Measurements from ENCODE around the gene DTNB.

DNA sequence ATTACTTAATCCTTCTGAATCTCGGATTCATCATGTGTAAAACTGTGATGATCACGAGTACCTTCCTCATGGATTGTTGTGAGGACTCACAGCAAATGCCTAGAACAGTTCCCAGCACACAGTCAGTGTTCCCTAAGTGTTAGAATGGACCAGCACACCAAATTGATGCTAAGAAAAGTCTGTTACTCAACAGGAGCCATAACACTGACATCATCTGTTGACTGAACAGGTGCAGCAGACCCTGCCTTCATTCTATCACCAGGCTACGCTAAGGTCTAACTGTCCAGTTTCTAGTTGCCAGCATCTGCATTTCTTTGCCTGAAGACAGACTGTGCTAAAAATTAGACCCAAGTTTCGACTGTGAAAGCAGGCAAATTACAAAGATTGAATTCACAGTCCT, 18.6 kb downstream of the DTNB start:
- no peak for TF ChIP-seq EZH2 (IDR thresholded peaks at IDR 0.05)
- no peak for TF ChIP-seq POLR2AphosphoS5 (IDR thresholded peaks at IDR 0.05; ENCODE audit: borderline replicate concordance, low read depth, low read length)
- TF ChIP-seq FOXP2 (optimal IDR thresholded peaks at IDR 0.05; ENCODE audit: control extremely low read depth, extremely low read length, insufficient read depth), result no peak
